ENCODE measurements around the gene MX2.

MX2 gene

GRCh38 chr21:41445465-41445862 is 83.6 kb downstream of the MX2 start (continued):
- TF ChIP-seq ZNF645 (tag by site-specific recombination; IDR thresholded peaks at IDR 0.05) = no peak
- no peak for TF ChIP-seq ZBTB6 (tag by site-specific recombination; IDR thresholded peaks at IDR 0.05)
- TF ChIP-seq PRDM2 (tag by site-specific recombination; IDR thresholded peaks at IDR 0.05; ENCODE audit: borderline replicate concordance) = no peak

GRCh38 chr21:41446586-41446985 is 84.8 kb downstream of the MX2 start:
- no peak for TF ChIP-seq ZNF426 (tag by site-specific recombination; IDR thresholded peaks at IDR 0.05)
- TF ChIP-seq HIC1 (tag by site-specific recombination; IDR thresholded peaks at IDR 0.05) = no peak
- no peak for TF ChIP-seq MZF1 (tag by site-specific recombination; IDR thresholded peaks at IDR 0.05; ENCODE audit: borderline replicate concordance)
- no peak for TF ChIP-seq ZNF600 (tag by site-specific recombination; IDR thresholded peaks at IDR 0.05)
- TF ChIP-seq GLIS1 (tag by site-specific recombination; IDR thresholded peaks at IDR 0.05) = 0 out of 2 replicates have a peak, but pooled peaks have one; percentile 18
- TF ChIP-seq ZNF174 (tag by site-specific recombination; IDR thresholded peaks at IDR 0.05) = no peak
- TF ChIP-seq ZNF16 (tag by site-specific recombination; IDR thresholded peaks at IDR 0.05; ENCODE audit: low read depth) = no peak
- TF ChIP-seq HOXA7 (CRISPR knock-in tag; IDR thresholded peaks at IDR 0.05; ENCODE audit: borderline replicate concordance) = no peak
- ChIA-PET CTCF (interaction anchor here (0.6 to 0.9 kb wide), 3 partner anchors 22 to 244 kb away, joined by 3 read pairs; no protein-coding TSS in a partner anchor), POLR2A (no interaction called here)
- Histone ChIP-seq H3K4me1 (ENCODE audit: control insufficient read depth, insufficient read depth, low read length) (no peaks in the 10 kb centered on the region), H3K4me3 (ENCODE audit: low read depth, low read length) (no peak overlapping the region), H3K36me3 (ENCODE audit: control insufficient read depth in 2 of 2, insufficient read depth in 1 of 2, low read length in 2 of 2) (no peaks in the 10 kb centered on the region), H3K27ac (ENCODE audit: extremely low read depth, low read depth, low read length) (no peak overlapping the region), H3K9me3 (ENCODE audit: control insufficient read depth, insufficient read depth, low read depth, low read length) (no peaks in the 10 kb centered on the region)

- ChIA-PET CTCF (interaction anchor here (0.6 to 0.9 kb wide), 2 partner anchors 23 to 243 kb away, joined by 3 read pairs; no protein-coding TSS in a partner anchor), POLR2A (no interaction called here)
- Histone ChIP-seq H3K9me3 (ENCODE audit: control insufficient read depth, insufficient read depth, low read depth, low read length) (no peaks in the 10 kb centered on the region), H3K4me3 (ENCODE audit: low read depth, low read length) (no peak overlapping the region), H3K4me1 (ENCODE audit: control insufficient read depth, insufficient read depth, low read length) (no peaks in the 10 kb centered on the region), H3K27ac (ENCODE audit: extremely low read depth, low read depth, low read length) (no peak overlapping the region), H3K36me3 (ENCODE audit: control insufficient read depth in 2 of 2, insufficient read depth in 1 of 2, low read length in 2 of 2) (no peaks in the 10 kb centered on the region)
- TF ChIP-seq PRDM10 (tag by site-specific recombination; IDR thresholded peaks at IDR 0.05) (no peak), MYNN (tag by site-specific recombination; IDR thresholded peaks at IDR 0.05; ENCODE audit: borderline replicate concordance) (no peak), ZNF362 (tag by site-specific recombination; IDR thresholded peaks at IDR 0.05) (no peak), ZNF629 (tag by site-specific recombination; IDR thresholded peaks at IDR 0.05) (no peak), ZBTB21 (tag by site-specific recombination; IDR thresholded peaks at IDR 0.05) (no peak), GFI1B (tag by site-specific recombination; IDR thresholded peaks at IDR 0.05) (no peak), ZNF223 (tag by site-specific recombination; IDR thresholded peaks at IDR 0.05) (no peak)
Observed at GRCh38 chr21:41447356-41447755, 85.5 kb downstream of the MX2 start.
